ENCODE data around the gene SDK1.
"Not testable (repeated sequence)": the region's sequence is repeated elsewhere in the genome, so short reads cannot be mapped to it uniquely, and the experiment has no call there.

The SDK1 gene

GRCh38 chr7:4217126-4217660 lies 916.1 kb downstream of the SDK1 start:
- DNase-seq, result not testable (repeated sequence)

DNA sequence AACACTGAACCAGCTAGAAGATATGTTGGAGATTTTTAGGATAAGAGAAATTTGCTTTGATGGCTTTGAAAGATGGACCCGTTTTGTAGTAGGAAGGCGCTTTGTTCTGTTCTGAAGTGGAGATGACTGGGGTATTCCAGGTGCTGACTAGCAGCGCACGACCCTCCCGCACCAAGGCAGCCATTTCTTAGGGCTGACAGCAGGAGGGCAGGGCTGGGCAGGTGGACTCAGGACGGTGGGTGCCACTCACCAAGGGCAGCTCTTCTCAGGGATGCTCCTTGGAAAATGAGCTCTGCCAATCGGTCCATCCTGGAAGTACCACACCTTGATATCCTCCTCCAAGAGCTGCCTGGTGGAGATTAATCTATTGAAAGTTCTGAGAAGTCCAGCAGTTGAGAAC lies 917.4 kb downstream of the SDK1 start:
- DNase-seq, result no peak

GRCh38 chr7:4220011-4220410 lies 919.0 kb downstream of the SDK1 start:
- DNase-seq, result no peak

DNA sequence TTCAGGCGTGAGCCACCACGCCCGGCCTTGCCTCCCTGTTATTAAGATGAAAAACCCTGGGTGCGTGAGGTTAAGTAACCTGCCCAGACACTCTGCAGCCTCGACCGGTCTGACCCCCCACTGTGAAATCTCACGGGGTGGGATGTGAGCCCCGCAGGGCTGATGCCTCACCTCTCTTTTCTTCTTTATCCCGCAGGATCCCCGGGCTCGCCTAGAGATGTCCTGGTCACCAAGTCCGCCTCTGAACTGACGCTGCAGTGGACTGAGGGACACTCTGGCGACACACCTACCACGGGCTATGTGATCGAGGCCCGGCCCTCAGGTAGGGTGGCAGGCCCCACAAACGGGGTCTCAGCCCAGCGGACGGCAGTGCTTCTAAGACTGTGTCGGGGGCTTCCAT lies 920.0 kb downstream of the SDK1 start:
- DNase-seq, result no peak

DNA sequence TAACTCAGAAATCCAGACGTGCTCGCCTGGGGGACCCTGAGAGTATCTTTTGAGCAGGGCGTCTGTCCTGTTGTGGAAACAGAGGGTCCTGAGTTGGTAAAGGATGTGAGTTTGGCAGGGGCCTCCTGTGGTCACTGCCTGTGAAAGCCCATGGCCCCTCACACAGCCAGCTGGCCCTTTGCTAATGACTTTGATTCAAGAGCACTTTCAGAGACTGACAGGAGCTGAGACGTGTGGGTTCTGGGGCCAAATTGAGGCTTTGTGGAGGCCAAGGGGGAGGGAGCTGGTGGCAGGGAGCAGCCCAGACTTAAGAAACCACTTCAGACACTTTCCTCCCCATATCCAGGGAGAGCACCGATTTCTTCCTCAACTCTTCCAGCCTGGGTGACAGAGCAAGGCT lies 921.6 kb downstream of the SDK1 start:
- no peak for DNase-seq

DNA sequence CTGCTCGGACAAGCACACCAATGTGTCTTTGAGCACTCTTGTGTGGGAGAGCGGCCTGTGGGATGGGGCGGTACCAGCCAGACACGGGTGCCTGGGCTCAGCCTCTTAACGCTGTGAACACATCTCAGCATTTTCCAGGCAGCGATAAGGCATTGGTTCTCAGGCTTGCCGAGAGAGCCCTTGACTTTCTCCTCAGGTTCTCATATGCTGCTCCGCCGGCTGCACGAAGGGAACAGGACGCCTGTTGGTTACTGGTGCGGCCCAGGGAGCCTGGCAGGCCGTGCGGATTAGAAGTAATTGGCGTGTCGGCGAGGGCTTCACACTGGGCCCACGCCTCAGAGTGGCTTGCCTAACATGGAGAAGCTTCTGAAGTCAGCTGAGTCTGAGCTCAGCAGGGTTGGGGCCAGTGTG lies 924.3 kb downstream of the SDK1 start:
- no peak for DNase-seq

DNA sequence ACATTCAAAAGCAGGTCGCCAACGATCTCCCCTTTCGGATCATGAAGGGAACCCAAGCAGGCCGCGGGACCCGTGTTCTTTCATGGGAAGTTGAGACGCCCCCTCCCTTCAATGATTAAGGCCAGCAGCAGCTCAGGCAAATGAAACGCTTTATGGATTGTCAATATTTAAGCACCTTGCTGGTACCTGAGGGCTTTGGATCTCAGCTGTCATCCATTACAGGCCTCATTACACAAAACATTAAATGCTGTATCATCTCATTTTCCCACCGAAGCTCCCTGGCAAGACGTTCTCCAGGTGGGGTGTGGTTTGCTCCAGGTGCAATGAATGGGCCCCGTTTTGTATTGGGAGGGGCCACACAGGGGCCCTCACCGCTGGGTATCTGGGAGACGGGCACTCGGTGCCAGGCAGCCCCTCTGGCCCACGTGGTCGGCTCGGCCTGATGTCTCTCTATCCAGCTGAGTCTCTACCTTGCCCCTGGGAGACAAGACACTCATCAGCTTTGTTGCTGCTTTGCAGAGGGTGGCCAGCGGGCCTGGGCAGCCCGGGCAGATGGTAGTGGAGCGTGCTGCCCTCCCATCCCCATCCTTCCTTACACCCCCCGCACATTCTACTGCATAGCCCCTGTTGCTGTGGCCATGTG lies 925.0 kb downstream of the SDK1 start:
- no peak for DNase-seq

DNA sequence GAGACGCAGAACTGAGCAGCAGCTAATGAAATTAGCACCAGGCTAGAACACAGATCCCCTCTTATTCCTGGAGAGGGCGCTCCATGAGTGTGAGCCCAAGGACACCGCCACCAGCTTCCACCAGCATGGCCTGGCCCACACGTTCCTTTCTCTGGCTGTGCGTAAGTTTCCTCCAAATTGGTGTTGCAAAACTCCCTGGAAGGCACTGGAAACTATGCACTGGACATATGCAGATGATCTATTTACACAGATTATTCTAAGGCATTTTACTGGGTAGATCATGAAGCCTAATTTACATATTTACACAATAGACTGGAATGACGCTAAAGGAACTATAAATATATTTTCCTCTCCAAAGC lies 925.5 kb downstream of the SDK1 start:
- DNase-seq, result no peak

GRCh38 chr7:4227105-4228010 lies 926.3 kb downstream of the SDK1 start:
- DNase-seq, result no peak

GRCh38 chr7:4230352-4230751 lies 929.3 kb downstream of the SDK1 start:
- no peak for DNase-seq

DNA sequence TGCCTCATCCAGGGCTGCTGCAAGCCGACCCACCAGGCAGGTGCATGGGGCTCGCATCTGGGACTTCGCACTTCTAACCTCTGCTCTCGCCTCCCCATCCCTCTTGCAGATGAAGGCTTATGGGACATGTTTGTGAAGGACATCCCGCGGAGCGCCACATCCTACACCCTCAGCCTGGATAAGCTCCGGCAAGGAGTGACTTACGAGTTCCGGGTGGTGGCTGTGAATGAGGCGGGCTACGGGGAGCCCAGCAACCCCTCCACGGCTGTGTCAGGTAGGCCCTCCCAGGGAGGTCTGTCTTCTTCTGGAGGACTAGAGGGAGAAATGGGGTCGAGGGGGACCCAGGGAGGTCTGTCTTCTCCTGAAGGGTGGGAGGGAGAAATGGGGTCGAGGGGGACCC lies 932.1 kb downstream of the SDK1 start:
- no peak for DNase-seq

GRCh38 chr7:4233621-4234497 lies 932.8 kb downstream of the SDK1 start:
- DNase-seq, result no peak

DNA sequence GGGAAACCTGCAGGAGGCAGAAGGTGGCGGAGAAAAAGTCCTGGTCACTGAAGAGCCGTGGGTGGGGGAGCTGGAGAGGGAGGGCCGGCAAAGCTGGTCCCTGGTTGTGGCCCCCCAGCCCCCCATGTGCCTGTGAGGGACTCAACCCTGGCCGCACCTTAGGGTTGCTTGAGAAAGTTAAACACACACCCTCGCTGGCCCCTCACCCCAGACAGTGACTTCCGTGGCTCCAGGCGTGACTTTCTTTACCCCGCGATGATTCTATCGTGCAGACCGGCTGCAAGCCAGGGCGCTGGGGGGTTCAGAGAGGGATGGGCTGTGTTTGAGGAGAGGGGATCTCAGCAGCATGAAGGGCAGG lies 933.4 kb downstream of the SDK1 start:
- DNase-seq, result no peak

GRCh38 chr7:4234886-4235285 lies 933.8 kb downstream of the SDK1 start:
- no peak for DNase-seq

- DNase-seq, result no peak
These were observed 934.5 kb downstream of the SDK1 start for GRCh38 chr7:4235596-4235995.

- DNase-seq, result no peak
These were observed 935.3 kb downstream of the SDK1 start for GRCh38 chr7:4236389-4236788.

DNA sequence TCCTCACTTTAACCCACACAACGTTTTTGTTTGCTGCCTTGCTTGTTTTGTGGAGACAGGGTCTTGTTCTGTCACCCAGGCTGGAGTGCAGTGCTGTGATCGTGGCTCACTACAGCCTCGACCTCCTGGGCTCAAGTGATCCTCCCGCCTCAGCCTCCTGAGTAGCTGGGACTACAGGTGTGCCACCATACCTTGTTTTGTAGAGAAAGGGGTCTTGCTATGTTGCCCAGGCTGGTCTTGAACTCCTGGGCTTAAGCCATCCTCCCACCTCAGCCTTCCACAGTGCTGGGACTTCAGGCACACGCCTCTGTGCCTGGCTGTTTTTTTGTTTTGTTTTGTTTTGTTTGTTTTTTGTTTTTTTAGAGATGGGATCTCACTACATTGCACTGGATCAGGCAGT lies 935.8 kb downstream of the SDK1 start:
- not testable (repeated sequence) for DNase-seq

DNA sequence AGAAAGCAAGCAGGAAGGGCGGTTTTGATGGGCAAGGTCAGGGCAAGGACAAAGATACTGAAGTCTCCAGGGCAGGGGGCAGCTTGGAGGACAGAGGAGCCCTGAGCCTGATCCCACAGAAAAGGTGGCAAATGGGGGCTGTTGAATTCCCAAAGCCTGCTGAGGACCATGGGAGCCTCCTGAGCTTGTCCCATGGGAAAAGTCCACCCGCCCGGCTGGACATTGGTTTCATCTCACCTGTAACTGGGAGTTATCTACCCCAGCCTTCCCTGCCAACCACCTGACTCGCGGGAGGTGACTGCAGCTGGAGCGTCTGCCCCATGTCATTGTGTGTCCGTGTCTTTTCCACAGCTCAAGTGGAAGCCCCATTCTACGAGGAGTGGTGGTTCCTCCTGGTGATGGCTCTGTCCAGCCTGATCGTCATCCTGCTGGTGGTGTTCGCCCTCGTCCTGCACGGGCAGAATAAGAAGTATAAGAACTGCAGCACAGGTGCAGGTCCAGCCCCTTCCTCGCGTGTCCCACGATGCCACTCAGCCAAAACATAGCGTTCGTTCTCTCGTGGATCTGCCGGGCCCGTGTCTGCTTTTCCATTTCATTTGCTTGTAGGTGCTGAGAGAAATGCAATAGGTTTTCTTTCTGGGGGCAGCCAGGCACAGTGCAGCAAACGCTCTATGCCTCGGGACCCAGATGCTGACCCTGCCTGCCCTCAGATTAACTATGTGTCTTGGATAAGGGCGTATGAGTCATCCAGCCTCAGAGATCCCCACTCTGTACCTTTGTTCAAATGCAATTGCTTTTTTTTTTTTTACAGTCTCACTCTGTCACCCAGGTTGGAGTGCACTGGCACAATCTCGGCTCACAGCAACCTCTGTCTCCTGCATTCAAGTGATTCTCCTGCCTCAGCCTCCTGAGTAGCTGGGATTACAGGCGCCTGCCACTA lies 936.5 kb downstream of the SDK1 start:
- no peak for DNase-seq

DNA sequence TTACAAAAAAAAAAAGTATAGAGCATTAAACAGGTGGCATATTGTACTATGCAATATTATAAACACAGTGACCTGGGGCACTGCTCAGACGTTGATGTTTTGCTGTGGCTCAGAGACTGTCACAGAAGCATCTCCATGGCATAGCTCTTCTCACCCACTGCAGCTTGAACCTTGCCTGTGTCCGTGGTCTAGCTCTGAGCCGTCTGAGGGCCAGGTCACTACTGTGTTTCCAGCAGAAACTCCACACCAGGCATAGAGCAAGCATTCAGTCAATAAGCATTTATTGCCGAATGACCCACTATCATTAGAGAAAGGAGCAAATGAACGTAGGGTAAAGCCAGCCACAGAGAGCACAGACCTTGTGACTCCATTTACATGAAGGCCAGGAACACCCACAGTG lies 937.8 kb downstream of the SDK1 start:
- no peak for DNase-seq

- DNase-seq, result no peak
These were observed 939.0 kb downstream of the SDK1 start for GRCh38 chr7:4240042-4240441.

DNA sequence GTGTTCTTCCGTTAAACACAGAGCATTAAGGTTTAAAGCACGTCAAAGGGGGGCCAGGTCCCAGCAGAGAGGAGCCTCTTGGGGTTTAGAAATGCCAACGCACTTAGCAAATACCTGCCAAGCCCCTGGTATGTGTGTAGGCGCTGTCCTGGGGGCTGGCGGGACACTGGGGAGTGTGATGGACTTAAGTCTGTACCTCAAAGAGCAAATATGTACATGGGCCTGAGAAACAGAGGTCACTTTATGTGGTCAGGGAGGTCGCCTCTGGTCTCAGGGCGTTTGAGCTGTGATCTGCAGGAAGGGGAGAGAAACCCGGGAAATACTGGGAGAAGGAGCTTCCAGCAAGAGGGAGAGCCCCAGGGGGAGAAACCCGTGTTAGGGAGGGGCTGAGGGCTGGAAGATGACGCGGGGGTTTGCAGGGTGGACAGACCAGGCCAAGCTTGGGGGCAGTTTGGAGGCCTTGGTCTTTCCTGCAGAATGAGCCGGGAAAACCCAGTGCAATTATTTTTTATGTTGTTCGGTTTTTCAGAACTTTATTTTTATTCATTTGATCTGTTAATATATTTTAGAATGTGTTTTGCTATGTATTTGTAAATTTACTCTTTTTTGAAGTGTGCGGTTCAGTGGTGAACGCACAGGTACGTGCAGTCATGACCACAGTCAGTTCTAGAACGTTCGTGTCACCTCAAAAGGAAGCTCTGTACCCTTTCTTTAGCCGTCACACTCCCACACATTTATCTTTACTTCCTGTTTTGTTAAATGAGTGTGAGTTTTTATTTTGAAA lies 939.7 kb downstream of the SDK1 start:
- no peak for DNase-seq

DNA sequence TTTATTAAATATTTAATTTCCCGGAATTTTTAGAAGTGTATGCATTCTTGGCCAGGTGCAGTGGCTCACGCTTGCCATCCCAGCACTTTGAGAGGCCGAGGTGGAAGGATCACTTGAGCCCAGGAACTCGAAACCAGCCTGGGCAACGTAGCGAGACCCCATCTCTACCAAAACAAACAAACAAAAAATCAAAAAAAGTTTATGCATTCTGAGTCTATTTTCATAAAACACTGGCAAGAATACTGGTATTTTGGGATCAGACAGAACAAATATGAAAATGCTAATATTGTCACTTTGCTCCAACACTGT lies 940.2 kb downstream of the SDK1 start:
- DNase-seq, result no peak

All from NCI-H2107 (cell line).